ENCODE measurements around the gene GNL1. TPM values are rescaled to one million over a fixed set of nuclear protein-coding genes. Genes with fewer than 3 reads are reported as not detected.

The GNL1 gene
- total and polyA plus RNA-seq, 4 donors, result 41.0 to 68.5 (median 54.6) TPM

DNA sequence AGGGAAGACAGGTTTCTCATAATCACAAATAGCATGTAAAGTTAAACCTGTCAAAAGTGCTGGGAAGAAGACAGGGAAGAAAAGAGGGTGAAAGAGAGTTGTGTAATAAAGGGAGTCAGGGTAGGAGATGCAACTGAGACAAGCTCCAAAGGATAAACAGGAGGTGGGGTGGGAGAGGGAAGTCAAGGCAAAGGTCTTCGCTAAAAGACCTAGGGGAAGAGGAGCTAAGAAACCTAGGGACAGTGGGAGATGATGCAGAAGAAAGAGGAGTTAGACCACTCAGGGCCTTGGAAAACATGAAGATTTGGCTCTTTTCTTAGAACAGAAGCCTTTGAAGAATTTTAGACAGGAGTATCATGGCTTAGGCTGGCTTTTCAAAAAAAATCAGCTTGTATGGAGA is 7.8 kb upstream of the GNL1 start:
- ATAC-seq (ENCODE audit: insufficient read depth, low FRiP score), result no peak
- Histone ChIP-seq H3K27ac (ENCODE audit: low read depth in 1 of 2, low read length in 1 of 2) (no peak overlapping the region), H3K4me1 (ENCODE audit: control insufficient read depth in 5 of 5, insufficient read depth in 5 of 5, low read length in 5 of 5) (no peaks in the 10 kb centered on the region), H3K36me3 (ENCODE audit: control insufficient read depth in 4 of 4, insufficient read depth in 4 of 4, low read length in 4 of 4) (peaks cover 7 to 13% (median 8%) of the 10 kb centered on the region in 4 donors), H3K4me3 (no peak overlapping the region), H3K9ac (ENCODE audit: insufficient read depth in 1 of 2, low read length in 2 of 2) (no peak overlapping the region), H3K27me3 (ENCODE audit: control insufficient read depth in 3 of 3, insufficient read depth in 3 of 3, low read length in 2 of 3) (no peaks in the 10 kb centered on the region), H3K9me3 (ENCODE audit: control insufficient read depth in 4 of 4, insufficient read depth in 3 of 4, low read length in 3 of 4) (no peaks in the 10 kb centered on the region)
- TF ChIP-seq, protein P1, sequence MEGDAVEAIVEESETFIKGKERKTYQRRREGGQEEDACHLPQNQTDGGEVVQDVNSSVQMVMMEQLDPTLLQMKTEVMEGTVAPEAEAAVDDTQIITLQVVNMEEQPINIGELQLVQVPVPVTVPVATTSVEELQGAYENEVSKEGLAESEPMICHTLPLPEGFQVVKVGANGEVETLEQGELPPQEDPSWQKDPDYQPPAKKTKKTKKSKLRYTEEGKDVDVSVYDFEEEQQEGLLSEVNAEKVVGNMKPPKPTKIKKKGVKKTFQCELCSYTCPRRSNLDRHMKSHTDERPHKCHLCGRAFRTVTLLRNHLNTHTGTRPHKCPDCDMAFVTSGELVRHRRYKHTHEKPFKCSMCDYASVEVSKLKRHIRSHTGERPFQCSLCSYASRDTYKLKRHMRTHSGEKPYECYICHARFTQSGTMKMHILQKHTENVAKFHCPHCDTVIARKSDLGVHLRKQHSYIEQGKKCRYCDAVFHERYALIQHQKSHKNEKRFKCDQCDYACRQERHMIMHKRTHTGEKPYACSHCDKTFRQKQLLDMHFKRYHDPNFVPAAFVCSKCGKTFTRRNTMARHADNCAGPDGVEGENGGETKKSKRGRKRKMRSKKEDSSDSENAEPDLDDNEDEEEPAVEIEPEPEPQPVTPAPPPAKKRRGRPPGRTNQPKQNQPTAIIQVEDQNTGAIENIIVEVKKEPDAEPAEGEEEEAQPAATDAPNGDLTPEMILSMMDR (IDR thresholded peaks at IDR 0.05; ENCODE audit: control extremely low read depth, extremely low read depth), result no peak
- 92 to 98% methylated on average over 1 of the region's 1 CpG for WGBS, 2 donors
- DNase-seq, result no peak

DNA sequence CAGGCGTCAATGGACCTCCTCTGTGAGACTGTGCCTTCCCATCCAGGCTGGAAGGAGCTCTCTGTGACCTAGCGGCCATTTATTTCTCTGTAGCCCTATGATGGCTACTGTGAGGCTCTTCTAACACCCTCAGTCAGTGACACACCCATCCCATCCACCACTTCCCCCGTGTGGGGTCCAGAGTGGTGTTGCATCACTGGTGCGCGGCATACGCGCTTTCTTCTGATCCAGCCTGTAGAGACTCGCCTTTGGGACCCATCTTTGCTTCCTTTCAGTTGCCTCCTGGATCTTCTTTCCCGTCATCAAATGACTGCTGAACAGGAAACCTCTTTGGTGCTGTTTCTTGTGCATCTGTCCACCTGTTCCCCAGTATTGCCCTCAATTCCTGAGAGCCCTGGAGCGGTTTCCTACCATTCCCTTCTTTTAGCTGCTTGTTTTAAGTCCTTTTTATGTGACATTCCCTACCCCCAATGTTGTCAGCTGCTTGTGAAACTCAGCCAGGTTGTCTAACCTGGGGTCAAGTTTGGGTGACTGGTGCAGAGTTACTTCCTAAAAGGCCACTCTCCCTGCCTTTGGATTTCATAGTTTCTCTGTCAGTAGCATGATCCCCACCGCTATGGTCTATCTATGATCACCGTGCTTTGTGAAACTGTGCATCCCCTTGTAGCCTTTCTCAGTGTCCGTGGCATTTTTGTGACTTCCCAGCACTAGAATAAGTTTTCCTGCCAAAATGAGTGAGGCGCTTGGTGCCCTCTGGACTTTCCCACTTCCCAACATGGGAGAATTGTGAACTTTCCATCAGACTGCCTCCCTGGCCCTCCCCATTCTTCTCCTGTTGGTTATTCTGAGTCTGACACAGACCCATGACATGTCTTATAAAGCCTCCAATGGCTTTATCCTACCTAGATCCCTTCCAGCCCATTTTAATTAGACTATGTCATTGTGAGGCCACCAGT is 6.5 kb upstream of the GNL1 start:
- Histone ChIP-seq H3K27ac (ENCODE audit: low read depth in 1 of 2, low read length in 1 of 2) (no peak overlapping the region), H3K9ac (ENCODE audit: insufficient read depth in 1 of 2, low read length in 2 of 2) (no peak overlapping the region), H3K36me3 (ENCODE audit: control insufficient read depth in 4 of 4, insufficient read depth in 4 of 4, low read length in 4 of 4) (peaks cover 7 to 13% (median 8%) of the 10 kb centered on the region in 4 donors), H3K4me3 (no peak overlapping the region), H3K9me3 (ENCODE audit: control insufficient read depth in 4 of 4, insufficient read depth in 3 of 4, low read length in 3 of 4) (no peaks in the 10 kb centered on the region), H3K27me3 (ENCODE audit: control insufficient read depth in 3 of 3, insufficient read depth in 3 of 3, low read length in 2 of 3) (no peaks in the 10 kb centered on the region), H3K4me1 (ENCODE audit: control insufficient read depth in 5 of 5, insufficient read depth in 5 of 5, low read length in 5 of 5) (peaks cover 0 to 8% (median 4%) of the 10 kb centered on the region in 5 donors)
- TF ChIP-seq, protein P1 (IDR thresholded peaks at IDR 0.05; ENCODE audit: control extremely low read depth, extremely low read depth), result no peak
- DNase-seq (no peak), ATAC-seq (ENCODE audit: insufficient read depth, low FRiP score) (no peak)
- 79 to 88% methylated on average over 14 of the region's 14 CpGs for WGBS, 2 donors

DNA sequence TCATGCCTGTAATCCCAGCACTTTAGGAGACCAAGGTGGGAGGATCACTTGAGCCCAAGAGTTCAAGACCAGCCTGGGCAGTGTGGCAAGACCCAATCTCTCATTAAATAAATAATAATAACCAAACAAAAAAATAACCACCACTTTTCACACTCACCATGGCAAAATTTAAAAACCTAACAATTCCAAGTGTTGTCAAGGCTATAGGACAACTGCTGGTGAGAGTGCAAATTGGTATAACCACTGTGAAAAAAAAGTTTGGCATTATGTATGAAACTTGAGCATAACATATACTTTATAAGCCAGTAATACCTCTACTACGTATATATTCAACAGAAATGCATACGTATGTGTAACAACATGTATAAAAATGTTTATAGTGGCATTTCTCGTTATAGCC is 4.6 kb upstream of the GNL1 start:
- Histone ChIP-seq H3K27ac (ENCODE audit: low read depth in 1 of 2, low read length in 1 of 2) (no peak overlapping the region), H3K9ac (ENCODE audit: insufficient read depth in 1 of 2, low read length in 2 of 2) (no peak overlapping the region), H3K4me1 (ENCODE audit: control insufficient read depth in 5 of 5, insufficient read depth in 5 of 5, low read length in 5 of 5) (peaks cover 0 to 10% (median 4%) of the 10 kb centered on the region in 5 donors), H3K27me3 (ENCODE audit: control insufficient read depth in 3 of 3, insufficient read depth in 3 of 3, low read length in 2 of 3) (no peaks in the 10 kb centered on the region), H3K36me3 (ENCODE audit: control insufficient read depth in 4 of 4, insufficient read depth in 4 of 4, low read length in 4 of 4) (peaks cover 8 to 13% (median 8%) of the 10 kb centered on the region in 4 donors), H3K9me3 (ENCODE audit: control insufficient read depth in 4 of 4, insufficient read depth in 3 of 4, low read length in 3 of 4) (no peaks in the 10 kb centered on the region), H3K4me3 (no peak overlapping the region)
- 96 to 98% methylated on average over 3 of the region's 3 CpGs for WGBS, 2 donors
- TF ChIP-seq, protein P1 (IDR thresholded peaks at IDR 0.05; ENCODE audit: control extremely low read depth, extremely low read depth), result no peak
- no peak for DNase-seq
- no peak for ATAC-seq (ENCODE audit: insufficient read depth, low FRiP score)
